GM19193 (cell line): ENCODE results near the gene RALY.

Experiments
- POLR2A ChIP-seq: IDR thresholded peaks from 4 replicates; pipeline ENCODE4 v1.6.1; 2011; ENCODE audit not compliant: insufficient read depth, insufficient read length; ENCODE audit errors: extremely low read depth

Gene RALY

GRCh38 chr20:34018166-34018565 is 24.5 kb downstream of the RALY start:
- no peak for TF ChIP-seq POLR2A

GRCh38 chr20:34022151-34022838 is 28.6 kb downstream of the RALY start:
- no peak for TF ChIP-seq POLR2A

GRCh38 chr20:34022839-34023234 is 29.1 kb downstream of the RALY start:
- TF ChIP-seq POLR2A = no peak

GRCh38 chr20:34023937-34024722 is 30.4 kb downstream of the RALY start:
- TF ChIP-seq POLR2A = no peak

GRCh38 chr20:34024723-34025351 is 31.1 kb downstream of the RALY start:
- TF ChIP-seq POLR2A = no peak

- no peak for TF ChIP-seq POLR2A
Observed at GRCh38 chr20:34029415-34029814, 35.7 kb downstream of the RALY start.

- no peak for TF ChIP-seq POLR2A
Observed at GRCh38 chr20:34030456-34030855, 36.7 kb downstream of the RALY start.

- no peak for TF ChIP-seq POLR2A
Observed at GRCh38 chr20:34033903-34034302, 40.2 kb downstream of the RALY start.

- TF ChIP-seq POLR2A = no peak
Observed at GRCh38 chr20:34037121-34037520, 43.4 kb downstream of the RALY start.

- TF ChIP-seq POLR2A = no peak
Observed at GRCh38 chr20:34037767-34038166, 44.1 kb downstream of the RALY start.

GRCh38 chr20:34040300-34040995 is 46.7 kb downstream of the RALY start:
- TF ChIP-seq POLR2A = no peak

GRCh38 chr20:34041226-34041625 is 47.5 kb downstream of the RALY start:
- no peak for TF ChIP-seq POLR2A

- no peak for TF ChIP-seq POLR2A
Observed at GRCh38 chr20:34042262-34042661, 48.6 kb downstream of the RALY start.

GRCh38 chr20:34043025-34043424 is 49.3 kb downstream of the RALY start:
- no peak for TF ChIP-seq POLR2A

- TF ChIP-seq POLR2A = no peak
Observed at GRCh38 chr20:34045294-34045693, 51.6 kb downstream of the RALY start.
